Measurements from ENCODE around the gene COTL1.
"Not testable (repeated sequence)": the region's sequence is repeated elsewhere in the genome, so short reads cannot be mapped to it uniquely, and the experiment has no call there.

DNA sequence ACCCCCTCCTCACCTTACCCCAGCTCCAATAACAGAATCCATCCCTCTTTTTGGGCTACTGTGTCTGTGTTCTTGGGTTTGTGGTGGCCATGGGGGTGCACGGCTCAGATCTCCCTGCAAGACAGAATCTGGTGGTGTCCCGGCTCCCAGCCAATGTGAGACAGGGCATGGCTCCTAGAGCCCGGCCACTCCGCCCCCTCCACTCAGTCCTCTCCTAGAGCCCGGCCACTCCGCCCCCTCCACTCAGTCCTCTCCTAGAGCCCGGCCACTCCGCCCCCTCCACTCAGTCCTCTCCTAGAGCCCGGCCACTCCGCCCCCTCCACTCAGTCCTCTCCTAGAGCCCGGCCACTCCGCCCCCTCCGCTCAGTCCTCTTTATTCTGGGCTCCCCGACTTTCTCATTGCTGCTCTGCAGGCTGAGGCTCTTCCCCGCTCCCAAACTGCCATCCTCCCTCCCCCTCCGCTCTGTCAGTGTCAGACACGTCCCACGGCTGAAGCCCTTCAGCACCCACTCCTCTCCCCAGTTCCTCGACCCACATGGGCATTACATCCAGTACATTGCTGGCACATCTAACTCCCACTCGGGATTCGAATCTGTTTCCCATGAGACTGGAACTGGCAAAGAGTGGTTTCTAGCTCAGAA is 92.8 kb downstream of the COTL1 start:
- not testable (repeated sequence) for TF ChIP-seq EZH2phosphoT487 (IDR thresholded peaks at IDR 0.05; ENCODE audit: borderline replicate concordance, low read depth); SMC3 (IDR thresholded peaks at IDR 0.05; ENCODE audit: low read depth, low read length); YY1 (IDR thresholded peaks at IDR 0.05; ENCODE audit: low read depth); FOXJ3 (CRISPR knock-in tag; IDR thresholded peaks at IDR 0.05); RAD21 (IDR thresholded peaks at IDR 0.05; ENCODE audit: low read length)
- TF ChIP-seq, protein P1, sequence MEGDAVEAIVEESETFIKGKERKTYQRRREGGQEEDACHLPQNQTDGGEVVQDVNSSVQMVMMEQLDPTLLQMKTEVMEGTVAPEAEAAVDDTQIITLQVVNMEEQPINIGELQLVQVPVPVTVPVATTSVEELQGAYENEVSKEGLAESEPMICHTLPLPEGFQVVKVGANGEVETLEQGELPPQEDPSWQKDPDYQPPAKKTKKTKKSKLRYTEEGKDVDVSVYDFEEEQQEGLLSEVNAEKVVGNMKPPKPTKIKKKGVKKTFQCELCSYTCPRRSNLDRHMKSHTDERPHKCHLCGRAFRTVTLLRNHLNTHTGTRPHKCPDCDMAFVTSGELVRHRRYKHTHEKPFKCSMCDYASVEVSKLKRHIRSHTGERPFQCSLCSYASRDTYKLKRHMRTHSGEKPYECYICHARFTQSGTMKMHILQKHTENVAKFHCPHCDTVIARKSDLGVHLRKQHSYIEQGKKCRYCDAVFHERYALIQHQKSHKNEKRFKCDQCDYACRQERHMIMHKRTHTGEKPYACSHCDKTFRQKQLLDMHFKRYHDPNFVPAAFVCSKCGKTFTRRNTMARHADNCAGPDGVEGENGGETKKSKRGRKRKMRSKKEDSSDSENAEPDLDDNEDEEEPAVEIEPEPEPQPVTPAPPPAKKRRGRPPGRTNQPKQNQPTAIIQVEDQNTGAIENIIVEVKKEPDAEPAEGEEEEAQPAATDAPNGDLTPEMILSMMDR (IDR thresholded peaks at IDR 0.05): not testable (repeated sequence)
- TF ChIP-seq, protein P2, sequence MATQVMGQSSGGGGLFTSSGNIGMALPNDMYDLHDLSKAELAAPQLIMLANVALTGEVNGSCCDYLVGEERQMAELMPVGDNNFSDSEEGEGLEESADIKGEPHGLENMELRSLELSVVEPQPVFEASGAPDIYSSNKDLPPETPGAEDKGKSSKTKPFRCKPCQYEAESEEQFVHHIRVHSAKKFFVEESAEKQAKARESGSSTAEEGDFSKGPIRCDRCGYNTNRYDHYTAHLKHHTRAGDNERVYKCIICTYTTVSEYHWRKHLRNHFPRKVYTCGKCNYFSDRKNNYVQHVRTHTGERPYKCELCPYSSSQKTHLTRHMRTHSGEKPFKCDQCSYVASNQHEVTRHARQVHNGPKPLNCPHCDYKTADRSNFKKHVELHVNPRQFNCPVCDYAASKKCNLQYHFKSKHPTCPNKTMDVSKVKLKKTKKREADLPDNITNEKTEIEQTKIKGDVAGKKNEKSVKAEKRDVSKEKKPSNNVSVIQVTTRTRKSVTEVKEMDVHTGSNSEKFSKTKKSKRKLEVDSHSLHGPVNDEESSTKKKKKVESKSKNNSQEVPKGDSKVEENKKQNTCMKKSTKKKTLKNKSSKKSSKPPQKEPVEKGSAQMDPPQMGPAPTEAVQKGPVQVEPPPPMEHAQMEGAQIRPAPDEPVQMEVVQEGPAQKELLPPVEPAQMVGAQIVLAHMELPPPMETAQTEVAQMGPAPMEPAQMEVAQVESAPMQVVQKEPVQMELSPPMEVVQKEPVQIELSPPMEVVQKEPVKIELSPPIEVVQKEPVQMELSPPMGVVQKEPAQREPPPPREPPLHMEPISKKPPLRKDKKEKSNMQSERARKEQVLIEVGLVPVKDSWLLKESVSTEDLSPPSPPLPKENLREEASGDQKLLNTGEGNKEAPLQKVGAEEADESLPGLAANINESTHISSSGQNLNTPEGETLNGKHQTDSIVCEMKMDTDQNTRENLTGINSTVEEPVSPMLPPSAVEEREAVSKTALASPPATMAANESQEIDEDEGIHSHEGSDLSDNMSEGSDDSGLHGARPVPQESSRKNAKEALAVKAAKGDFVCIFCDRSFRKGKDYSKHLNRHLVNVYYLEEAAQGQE (IDR thresholded peaks at IDR 0.05; ENCODE audit: low read depth, low read length): not testable (repeated sequence)

Measured in SK-N-SH (cell line).